ENCODE measurements around the gene MYO9B.

DNA sequence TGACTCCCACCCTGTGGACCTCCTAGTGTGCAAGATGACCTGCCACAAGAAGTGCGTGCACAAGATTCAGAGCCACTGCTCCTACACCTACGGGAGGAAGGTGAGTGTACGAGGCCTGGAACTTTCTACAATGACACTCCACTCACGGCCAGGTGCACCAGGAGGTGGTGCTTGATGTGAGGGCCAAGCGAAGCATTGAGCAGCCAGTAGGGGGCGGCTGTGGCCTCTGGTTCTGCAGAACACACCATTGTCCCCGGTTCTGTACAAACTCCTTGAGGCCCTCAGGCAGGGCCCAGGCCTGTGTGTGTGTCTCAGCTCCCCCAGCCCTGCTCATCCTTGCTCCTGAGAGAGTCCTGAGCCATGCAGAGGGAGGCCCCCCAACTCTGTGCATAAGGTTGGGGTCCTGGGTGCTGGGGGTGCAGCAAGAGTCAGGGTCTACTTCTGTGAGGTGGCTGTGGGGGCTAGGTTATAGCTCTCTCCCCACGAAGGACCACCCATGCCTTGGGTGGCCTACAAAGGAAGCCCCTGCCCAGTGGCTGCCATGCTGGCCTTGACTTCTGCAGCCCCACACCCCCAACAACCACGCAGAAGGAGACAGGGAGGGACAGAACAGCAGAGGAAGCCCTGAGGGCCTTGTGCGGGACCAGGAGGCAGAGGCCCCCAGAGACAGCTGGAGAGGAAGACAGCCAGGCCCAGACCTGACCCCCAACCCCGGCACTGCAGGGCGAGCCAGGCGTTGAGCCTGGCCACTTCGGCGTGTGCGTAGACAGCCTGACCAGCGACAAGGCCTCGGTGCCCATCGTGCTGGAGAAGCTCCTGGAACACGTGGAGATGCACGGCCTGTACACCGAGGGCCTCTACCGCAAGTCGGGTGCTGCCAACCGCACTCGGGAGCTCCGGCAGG lies 129.9 kb downstream of the MYO9B start:
- TF ChIP-seq, protein P1, sequence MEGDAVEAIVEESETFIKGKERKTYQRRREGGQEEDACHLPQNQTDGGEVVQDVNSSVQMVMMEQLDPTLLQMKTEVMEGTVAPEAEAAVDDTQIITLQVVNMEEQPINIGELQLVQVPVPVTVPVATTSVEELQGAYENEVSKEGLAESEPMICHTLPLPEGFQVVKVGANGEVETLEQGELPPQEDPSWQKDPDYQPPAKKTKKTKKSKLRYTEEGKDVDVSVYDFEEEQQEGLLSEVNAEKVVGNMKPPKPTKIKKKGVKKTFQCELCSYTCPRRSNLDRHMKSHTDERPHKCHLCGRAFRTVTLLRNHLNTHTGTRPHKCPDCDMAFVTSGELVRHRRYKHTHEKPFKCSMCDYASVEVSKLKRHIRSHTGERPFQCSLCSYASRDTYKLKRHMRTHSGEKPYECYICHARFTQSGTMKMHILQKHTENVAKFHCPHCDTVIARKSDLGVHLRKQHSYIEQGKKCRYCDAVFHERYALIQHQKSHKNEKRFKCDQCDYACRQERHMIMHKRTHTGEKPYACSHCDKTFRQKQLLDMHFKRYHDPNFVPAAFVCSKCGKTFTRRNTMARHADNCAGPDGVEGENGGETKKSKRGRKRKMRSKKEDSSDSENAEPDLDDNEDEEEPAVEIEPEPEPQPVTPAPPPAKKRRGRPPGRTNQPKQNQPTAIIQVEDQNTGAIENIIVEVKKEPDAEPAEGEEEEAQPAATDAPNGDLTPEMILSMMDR (IDR thresholded peaks at IDR 0.05): peak; percentile 77
- TF ChIP-seq POLR2AphosphoS5 (IDR thresholded peaks at IDR 0.05; ENCODE audit: low read depth, low read length): no peak
- TF ChIP-seq SIN3A (IDR thresholded peaks at IDR 0.05; ENCODE audit: borderline replicate concordance, insufficient read depth, low read depth, low read length): no peak
- no peak for TF ChIP-seq REST (IDR thresholded peaks at IDR 0.05; ENCODE audit: insufficient read depth in 1 of 2, low read depth in 2 of 2, low read length in 1 of 2)
- TF ChIP-seq TCF7L2 (IDR thresholded peaks at IDR 0.05; ENCODE audit: low read depth, low read length): no peak

Measured in Panc1 (cell line).